ENCODE data around the gene SASH1.

The SASH1 gene

GRCh38 chr6:148375401-148375800 lies 32.8 kb downstream of the SASH1 start:
- H3K9me3 ChIP-seq (ENCODE audit: control insufficient read depth, insufficient read depth, low read depth, low read length), result no peaks in the 10 kb centered on the region
- no peak overlapping the region for H3K4me3 ChIP-seq (ENCODE audit: low read depth, low read length)
- H3K27ac ChIP-seq (ENCODE audit: extremely low read depth, low read depth, low read length), result no peak overlapping the region
- no peaks in the 10 kb centered on the region for H3K4me1 ChIP-seq (ENCODE audit: control insufficient read depth, insufficient read depth, low read length)
- H3K36me3 ChIP-seq (ENCODE audit: control insufficient read depth in 2 of 2, insufficient read depth in 1 of 2, low read length in 2 of 2), result no peaks in the 10 kb centered on the region
- ChIA-PET POLR2A (no interaction called here), CTCF (interaction anchor here (0.6 kb wide), 1 partner anchor 84 kb away, joined by 3 read pairs; no protein-coding TSS in a partner anchor)
- TF ChIP-seq, protein P1, sequence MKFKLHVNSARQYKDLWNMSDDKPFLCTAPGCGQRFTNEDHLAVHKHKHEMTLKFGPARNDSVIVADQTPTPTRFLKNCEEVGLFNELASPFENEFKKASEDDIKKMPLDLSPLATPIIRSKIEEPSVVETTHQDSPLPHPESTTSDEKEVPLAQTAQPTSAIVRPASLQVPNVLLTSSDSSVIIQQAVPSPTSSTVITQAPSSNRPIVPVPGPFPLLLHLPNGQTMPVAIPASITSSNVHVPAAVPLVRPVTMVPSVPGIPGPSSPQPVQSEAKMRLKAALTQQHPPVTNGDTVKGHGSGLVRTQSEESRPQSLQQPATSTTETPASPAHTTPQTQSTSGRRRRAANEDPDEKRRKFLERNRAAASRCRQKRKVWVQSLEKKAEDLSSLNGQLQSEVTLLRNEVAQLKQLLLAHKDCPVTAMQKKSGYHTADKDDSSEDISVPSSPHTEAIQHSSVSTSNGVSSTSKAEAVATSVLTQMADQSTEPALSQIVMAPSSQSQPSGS (tag by site-specific recombination; IDR thresholded peaks at IDR 0.05; ENCODE audit: low read depth), result peak; percentile 26; the same call in 1 of the 2 replicates
- TF ChIP-seq OSR2 (tag by site-specific recombination; IDR thresholded peaks at IDR 0.05), result no peak

GRCh38 chr6:148379481-148379880 lies 36.8 kb downstream of the SASH1 start:
- POLR2A ChIA-PET, result no interaction called here
- H3K4me3 ChIP-seq (ENCODE audit: low read depth, low read length), result no peak overlapping the region
- H3K9me3 ChIP-seq (ENCODE audit: control insufficient read depth, insufficient read depth, low read depth, low read length), result no peaks in the 10 kb centered on the region
- TF ChIP-seq, protein P2, sequence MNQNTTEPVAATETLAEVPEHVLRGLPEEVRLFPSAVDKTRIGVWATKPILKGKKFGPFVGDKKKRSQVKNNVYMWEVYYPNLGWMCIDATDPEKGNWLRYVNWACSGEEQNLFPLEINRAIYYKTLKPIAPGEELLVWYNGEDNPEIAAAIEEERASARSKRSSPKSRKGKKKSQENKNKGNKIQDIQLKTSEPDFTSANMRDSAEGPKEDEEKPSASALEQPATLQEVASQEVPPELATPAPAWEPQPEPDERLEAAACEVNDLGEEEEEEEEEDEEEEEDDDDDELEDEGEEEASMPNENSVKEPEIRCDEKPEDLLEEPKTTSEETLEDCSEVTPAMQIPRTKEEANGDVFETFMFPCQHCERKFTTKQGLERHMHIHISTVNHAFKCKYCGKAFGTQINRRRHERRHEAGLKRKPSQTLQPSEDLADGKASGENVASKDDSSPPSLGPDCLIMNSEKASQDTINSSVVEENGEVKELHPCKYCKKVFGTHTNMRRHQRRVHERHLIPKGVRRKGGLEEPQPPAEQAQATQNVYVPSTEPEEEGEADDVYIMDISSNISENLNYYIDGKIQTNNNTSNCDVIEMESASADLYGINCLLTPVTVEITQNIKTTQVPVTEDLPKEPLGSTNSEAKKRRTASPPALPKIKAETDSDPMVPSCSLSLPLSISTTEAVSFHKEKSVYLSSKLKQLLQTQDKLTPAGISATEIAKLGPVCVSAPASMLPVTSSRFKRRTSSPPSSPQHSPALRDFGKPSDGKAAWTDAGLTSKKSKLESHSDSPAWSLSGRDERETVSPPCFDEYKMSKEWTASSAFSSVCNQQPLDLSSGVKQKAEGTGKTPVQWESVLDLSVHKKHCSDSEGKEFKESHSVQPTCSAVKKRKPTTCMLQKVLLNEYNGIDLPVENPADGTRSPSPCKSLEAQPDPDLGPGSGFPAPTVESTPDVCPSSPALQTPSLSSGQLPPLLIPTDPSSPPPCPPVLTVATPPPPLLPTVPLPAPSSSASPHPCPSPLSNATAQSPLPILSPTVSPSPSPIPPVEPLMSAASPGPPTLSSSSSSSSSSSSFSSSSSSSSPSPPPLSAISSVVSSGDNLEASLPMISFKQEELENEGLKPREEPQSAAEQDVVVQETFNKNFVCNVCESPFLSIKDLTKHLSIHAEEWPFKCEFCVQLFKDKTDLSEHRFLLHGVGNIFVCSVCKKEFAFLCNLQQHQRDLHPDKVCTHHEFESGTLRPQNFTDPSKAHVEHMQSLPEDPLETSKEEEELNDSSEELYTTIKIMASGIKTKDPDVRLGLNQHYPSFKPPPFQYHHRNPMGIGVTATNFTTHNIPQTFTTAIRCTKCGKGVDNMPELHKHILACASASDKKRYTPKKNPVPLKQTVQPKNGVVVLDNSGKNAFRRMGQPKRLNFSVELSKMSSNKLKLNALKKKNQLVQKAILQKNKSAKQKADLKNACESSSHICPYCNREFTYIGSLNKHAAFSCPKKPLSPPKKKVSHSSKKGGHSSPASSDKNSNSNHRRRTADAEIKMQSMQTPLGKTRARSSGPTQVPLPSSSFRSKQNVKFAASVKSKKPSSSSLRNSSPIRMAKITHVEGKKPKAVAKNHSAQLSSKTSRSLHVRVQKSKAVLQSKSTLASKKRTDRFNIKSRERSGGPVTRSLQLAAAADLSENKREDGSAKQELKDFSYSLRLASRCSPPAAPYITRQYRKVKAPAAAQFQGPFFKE (tag by site-specific recombination; IDR thresholded peaks at IDR 0.05; ENCODE audit: borderline replicate concordance), result no peak
- TF ChIP-seq MZF1 (tag by site-specific recombination; IDR thresholded peaks at IDR 0.05; ENCODE audit: borderline replicate concordance) (no peak), ZNF302 (tag by site-specific recombination; IDR thresholded peaks at IDR 0.05; ENCODE audit: low read depth) (no peak), WT1 (tag by site-specific recombination; IDR thresholded peaks at IDR 0.05) (no peak), ZNF138 (tag by site-specific recombination; IDR thresholded peaks at IDR 0.05; ENCODE audit: borderline replicate concordance) (no peak), GLIS1 (tag by site-specific recombination; IDR thresholded peaks at IDR 0.05) (no peak), ZNF544 (tag by site-specific recombination; IDR thresholded peaks at IDR 0.05) (no peak), ZNF701 (tag by site-specific recombination; IDR thresholded peaks at IDR 0.05) (no peak), PRDM1 (tag by site-specific recombination; IDR thresholded peaks at IDR 0.05) (no peak), KLF7 (tag by site-specific recombination; IDR thresholded peaks at IDR 0.05; ENCODE audit: borderline replicate concordance) (no peak), ZNF621 (tag by site-specific recombination; IDR thresholded peaks at IDR 0.05) (no peak), ZNF624 (tag by site-specific recombination; IDR thresholded peaks at IDR 0.05) (no peak), ZNF140 (tag by site-specific recombination; IDR thresholded peaks at IDR 0.05) (no peak), ZNF654 (tag by site-specific recombination; IDR thresholded peaks at IDR 0.05; ENCODE audit: low read depth) (no peak), ZNF394 (tag by site-specific recombination; IDR thresholded peaks at IDR 0.05; ENCODE audit: borderline replicate concordance) (no peak), ZNF664 (tag by site-specific recombination; IDR thresholded peaks at IDR 0.05) (no peak)
- TF ChIP-seq, protein P3, sequence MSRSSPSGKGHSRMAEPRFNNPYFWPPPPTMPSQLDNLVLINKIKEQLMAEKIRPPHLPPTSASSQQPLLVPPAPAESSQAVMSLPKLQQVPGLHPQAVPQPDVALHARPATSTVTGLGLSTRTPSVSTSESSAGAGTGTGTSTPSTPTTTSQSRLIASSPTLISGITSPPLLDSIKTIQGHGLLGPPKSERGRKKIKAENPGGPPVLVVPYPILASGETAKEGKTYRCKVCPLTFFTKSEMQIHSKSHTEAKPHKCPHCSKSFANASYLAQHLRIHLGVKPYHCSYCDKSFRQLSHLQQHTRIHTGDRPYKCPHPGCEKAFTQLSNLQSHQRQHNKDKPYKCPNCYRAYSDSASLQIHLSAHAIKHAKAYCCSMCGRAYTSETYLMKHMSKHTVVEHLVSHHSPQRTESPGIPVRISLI (tag by site-specific recombination; IDR thresholded peaks at IDR 0.05), result no peak
- TF ChIP-seq, protein P4, sequence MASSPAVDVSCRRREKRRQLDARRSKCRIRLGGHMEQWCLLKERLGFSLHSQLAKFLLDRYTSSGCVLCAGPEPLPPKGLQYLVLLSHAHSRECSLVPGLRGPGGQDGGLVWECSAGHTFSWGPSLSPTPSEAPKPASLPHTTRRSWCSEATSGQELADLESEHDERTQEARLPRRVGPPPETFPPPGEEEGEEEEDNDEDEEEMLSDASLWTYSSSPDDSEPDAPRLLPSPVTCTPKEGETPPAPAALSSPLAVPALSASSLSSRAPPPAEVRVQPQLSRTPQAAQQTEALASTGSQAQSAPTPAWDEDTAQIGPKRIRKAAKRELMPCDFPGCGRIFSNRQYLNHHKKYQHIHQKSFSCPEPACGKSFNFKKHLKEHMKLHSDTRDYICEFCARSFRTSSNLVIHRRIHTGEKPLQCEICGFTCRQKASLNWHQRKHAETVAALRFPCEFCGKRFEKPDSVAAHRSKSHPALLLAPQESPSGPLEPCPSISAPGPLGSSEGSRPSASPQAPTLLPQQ (tag by site-specific recombination; IDR thresholded peaks at IDR 0.05), result no peak
- TF ChIP-seq, protein P5, sequence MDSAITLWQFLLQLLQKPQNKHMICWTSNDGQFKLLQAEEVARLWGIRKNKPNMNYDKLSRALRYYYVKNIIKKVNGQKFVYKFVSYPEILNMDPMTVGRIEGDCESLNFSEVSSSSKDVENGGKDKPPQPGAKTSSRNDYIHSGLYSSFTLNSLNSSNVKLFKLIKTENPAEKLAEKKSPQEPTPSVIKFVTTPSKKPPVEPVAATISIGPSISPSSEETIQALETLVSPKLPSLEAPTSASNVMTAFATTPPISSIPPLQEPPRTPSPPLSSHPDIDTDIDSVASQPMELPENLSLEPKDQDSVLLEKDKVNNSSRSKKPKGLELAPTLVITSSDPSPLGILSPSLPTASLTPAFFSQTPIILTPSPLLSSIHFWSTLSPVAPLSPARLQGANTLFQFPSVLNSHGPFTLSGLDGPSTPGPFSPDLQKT (IDR thresholded peaks at IDR 0.05; ENCODE audit: borderline replicate concordance, low read depth, low read length), result no peak
- TF ChIP-seq, protein P6, sequence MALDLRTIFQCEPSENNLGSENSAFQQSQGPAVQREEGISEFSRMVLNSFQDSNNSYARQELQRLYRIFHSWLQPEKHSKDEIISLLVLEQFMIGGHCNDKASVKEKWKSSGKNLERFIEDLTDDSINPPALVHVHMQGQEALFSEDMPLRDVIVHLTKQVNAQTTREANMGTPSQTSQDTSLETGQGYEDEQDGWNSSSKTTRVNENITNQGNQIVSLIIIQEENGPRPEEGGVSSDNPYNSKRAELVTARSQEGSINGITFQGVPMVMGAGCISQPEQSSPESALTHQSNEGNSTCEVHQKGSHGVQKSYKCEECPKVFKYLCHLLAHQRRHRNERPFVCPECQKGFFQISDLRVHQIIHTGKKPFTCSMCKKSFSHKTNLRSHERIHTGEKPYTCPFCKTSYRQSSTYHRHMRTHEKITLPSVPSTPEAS (tag by site-specific recombination; IDR thresholded peaks at IDR 0.05), result no peak
- CTCF ChIA-PET, result interaction anchor here (0.6 to 0.7 kb wide), 2 partner anchors 199 to 202 kb away, joined by 3 to 4 read pairs; no protein-coding TSS in a partner anchor
- no peaks in the 10 kb centered on the region for H3K36me3 ChIP-seq (ENCODE audit: control insufficient read depth in 2 of 2, insufficient read depth in 1 of 2, low read length in 2 of 2)
- no peak overlapping the region for H3K27ac ChIP-seq (ENCODE audit: extremely low read depth, low read depth, low read length)
- H3K4me1 ChIP-seq (ENCODE audit: control insufficient read depth, insufficient read depth, low read length), result no peaks in the 10 kb centered on the region

All from HEK293 (cell line).